Prostate gland (tissue), 2 donors: Measurements from ENCODE around the gene SLC6A12. TPM values are rescaled to one million over a fixed set of nuclear protein-coding genes. Genes with fewer than 3 reads are reported as not detected.

Experiments used
- DNase-seq: peaks from one replicate; pipeline ENCODE4 v3.0.0-alpha.2; 2019; ENCODE audit warnings: low spot score
- H3K27ac ChIP-seq, 2 donors: fragments of 200-600 bp; sonication (generic); 2 replicates each; pipeline ENCODE4 v1.5.1; 2017 to 2019
- H3K27me3 ChIP-seq: fragments of 200-600 bp; sonication (generic); replicated peaks from 2 replicates; pipeline ENCODE4 v1.5.1; 2019; ENCODE audit not compliant: insufficient read depth
- H3K36me3 ChIP-seq, 2 donors: fragments of 200-600 bp; sonication (generic); 1 replicate in 1 of 2; 2 replicates in 1 of 2; pipeline versions ENCODE4 v1.5.1 to v1.8.1; 2017 to 2019
- H3K4me1 ChIP-seq: fragments of 200-600 bp; sonication (generic); replicated peaks from 2 replicates; pipeline ENCODE4 v1.5.1; 2019
- H3K4me3 ChIP-seq, 2 donors: fragments of 200-600 bp; sonication (generic); 2 replicates each; pipeline ENCODE4 v1.5.1; 2017 to 2019
- H3K9me3 ChIP-seq: fragments of 200-600 bp; sonication (generic); 2 replicates; pipeline ENCODE4 v1.5.1; 2017
- POLR2A ChIP-seq: fragments of 450-650 bp; IDR thresholded peaks from one replicate; pipeline ENCODE4 v1.6.1; 2016; ENCODE audit warnings: antibody characterized with exemption, mild to moderate bottlenecking
- POLR2AphosphoS5 ChIP-seq: sonication (generic); formaldehyde crosslinking; IDR thresholded peaks from one replicate; pipeline ENCODE4 v1.6.1; 2017; ENCODE audit warnings: antibody characterized with exemption
- WGBS: methylation state at CpG from one replicate; pipeline ENCODE4 v1.1.5; 2018; 5-methylcytosine and 5-hydroxymethylcytosine counted together
- intact Hi-C: fragments of 100-400 bp; cut with DNase I; formaldehyde crosslinking; loops from one replicate; pipeline ENCODE4 v1.14.2; 2022
- total RNA-seq, 2 donors: library from RNA; depleted of rRNA; stranded (reverse); fragments of >200 nt; gene quantifications; one replicate each; pipeline ENCODE4 v1.1.0, GENCODE V29; 2016
- TF ChIP-seq, protein P1 (sequence below), 4 experiments: fragments of 200-600 bp in 2 of 4; fragments of 450-650 bp in 2 of 4; sonication (generic) in 2 of 4; IDR thresholded peaks; 1 replicate in 3 of 4; 2 replicates in 1 of 4; pipeline ENCODE4 v1.5.1; 2016 to 2019; ENCODE audit warnings: antibody characterized with exemption in 4 of 4, mild to moderate bottlenecking in 2 of 4, moderate library complexity in 2 of 4

The SLC6A12 gene
- total RNA-seq, 2 donors from 2014 or later = 1.0 to 1.9 TPM

GRCh38 chr12:147242-147641, 66.7 kb downstream of the SLC6A12 start:
- H3K27ac ChIP-seq = no peak overlapping the region
- intact Hi-C loops = no loop called here
- WGBS = 98% methylated on average over 9 of the region's 9 CpGs

GRCh38 chr12:145369-145960, 68.5 kb downstream of the SLC6A12 start:
- Histone ChIP-seq H3K36me3 (no peaks in the 10 kb centered on the region), H3K9me3 (no peaks in the 10 kb centered on the region), H3K4me1 (no peaks in the 10 kb centered on the region), H3K4me3 (no peak overlapping the region), H3K27me3 (no peaks in the 10 kb centered on the region), H3K27ac (no peak overlapping the region)
- intact Hi-C loops = no loop called here
- WGBS = 74% methylated on average over 14 of the region's 14 CpGs
- DNase-seq = no peak
- no peak for TF ChIP-seq POLR2A

More at GRCh38 chr12:147242-147641, 66.7 kb downstream of the SLC6A12 start:
- TF ChIP-seq, protein P1, sequence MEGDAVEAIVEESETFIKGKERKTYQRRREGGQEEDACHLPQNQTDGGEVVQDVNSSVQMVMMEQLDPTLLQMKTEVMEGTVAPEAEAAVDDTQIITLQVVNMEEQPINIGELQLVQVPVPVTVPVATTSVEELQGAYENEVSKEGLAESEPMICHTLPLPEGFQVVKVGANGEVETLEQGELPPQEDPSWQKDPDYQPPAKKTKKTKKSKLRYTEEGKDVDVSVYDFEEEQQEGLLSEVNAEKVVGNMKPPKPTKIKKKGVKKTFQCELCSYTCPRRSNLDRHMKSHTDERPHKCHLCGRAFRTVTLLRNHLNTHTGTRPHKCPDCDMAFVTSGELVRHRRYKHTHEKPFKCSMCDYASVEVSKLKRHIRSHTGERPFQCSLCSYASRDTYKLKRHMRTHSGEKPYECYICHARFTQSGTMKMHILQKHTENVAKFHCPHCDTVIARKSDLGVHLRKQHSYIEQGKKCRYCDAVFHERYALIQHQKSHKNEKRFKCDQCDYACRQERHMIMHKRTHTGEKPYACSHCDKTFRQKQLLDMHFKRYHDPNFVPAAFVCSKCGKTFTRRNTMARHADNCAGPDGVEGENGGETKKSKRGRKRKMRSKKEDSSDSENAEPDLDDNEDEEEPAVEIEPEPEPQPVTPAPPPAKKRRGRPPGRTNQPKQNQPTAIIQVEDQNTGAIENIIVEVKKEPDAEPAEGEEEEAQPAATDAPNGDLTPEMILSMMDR (IDR thresholded peaks at IDR 0.05) = no peak
- TF ChIP-seq POLR2AphosphoS5 (no peak), POLR2A (no peak)
- Histone ChIP-seq H3K4me3 (no peak overlapping the region), H3K4me1 (no peaks in the 10 kb centered on the region), H3K9me3 (no peaks in the 10 kb centered on the region), H3K36me3 (no peaks in the 10 kb centered on the region), H3K27me3 (no peaks in the 10 kb centered on the region)
- no peak for DNase-seq

DNA sequence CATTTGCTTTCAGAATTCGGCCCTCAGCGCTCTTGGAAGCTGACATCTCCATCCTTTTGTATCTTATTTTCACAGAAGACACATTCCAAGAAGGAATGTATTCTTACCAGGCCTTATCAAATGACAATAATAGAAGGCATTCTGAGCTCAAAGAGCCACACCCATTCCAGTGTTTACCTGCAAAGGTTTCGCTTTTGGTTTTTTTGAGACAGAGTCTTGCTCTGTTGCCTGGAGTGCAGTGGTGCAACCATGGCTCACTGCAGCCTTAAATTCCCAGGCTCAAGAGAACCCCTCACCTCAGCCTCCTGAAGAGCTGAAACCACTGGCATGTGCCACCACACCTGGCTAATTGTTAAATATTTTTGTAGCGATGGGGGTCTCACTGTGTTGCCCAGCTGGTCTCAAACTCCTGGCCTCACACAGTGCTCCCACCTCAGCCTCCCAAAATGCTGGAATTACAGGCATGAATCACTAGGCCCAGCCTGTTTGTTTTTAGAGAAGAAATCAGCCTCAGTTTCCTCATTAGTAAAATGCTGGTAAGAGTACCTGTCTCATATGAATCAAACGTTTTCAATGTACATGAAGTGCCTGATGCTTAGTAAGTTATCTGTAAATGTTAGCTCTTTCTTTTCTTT, 69.2 kb downstream of the SLC6A12 start:
- H3K4me3 ChIP-seq = no peak overlapping the region
- WGBS = 60% methylated on average over 5 of the region's 5 CpGs
- H3K4me1 ChIP-seq = no peaks in the 10 kb centered on the region
- no peaks in the 10 kb centered on the region for H3K36me3 ChIP-seq
- intact Hi-C loops = no loop called here
- DNase-seq = no peak
- TF ChIP-seq POLR2A (no peak), POLR2AphosphoS5 (no peak)
- TF ChIP-seq, protein P1 (IDR thresholded peaks at IDR 0.05) = no peak
- no peaks in the 10 kb centered on the region for H3K9me3 ChIP-seq
- H3K27ac ChIP-seq = no peak overlapping the region
- H3K27me3 ChIP-seq = no peaks in the 10 kb centered on the region

GRCh38 chr12:143964-144649, 69.8 kb downstream of the SLC6A12 start:
- Histone ChIP-seq H3K27me3 (no peaks in the 10 kb centered on the region), H3K4me1 (no peaks in the 10 kb centered on the region), H3K4me3 (no peak overlapping the region), H3K27ac (no peak overlapping the region), H3K9me3 (no peaks in the 10 kb centered on the region), H3K36me3 (no peaks in the 10 kb centered on the region)
- intact Hi-C loops = no loop called here
- DNase-seq = no peak
- 48% methylated on average over 19 of the region's 19 CpGs for WGBS
- TF ChIP-seq, protein P1 (IDR thresholded peaks at IDR 0.05) = no peak
- no peak for TF ChIP-seq POLR2A
- no peak for TF ChIP-seq POLR2AphosphoS5

DNA sequence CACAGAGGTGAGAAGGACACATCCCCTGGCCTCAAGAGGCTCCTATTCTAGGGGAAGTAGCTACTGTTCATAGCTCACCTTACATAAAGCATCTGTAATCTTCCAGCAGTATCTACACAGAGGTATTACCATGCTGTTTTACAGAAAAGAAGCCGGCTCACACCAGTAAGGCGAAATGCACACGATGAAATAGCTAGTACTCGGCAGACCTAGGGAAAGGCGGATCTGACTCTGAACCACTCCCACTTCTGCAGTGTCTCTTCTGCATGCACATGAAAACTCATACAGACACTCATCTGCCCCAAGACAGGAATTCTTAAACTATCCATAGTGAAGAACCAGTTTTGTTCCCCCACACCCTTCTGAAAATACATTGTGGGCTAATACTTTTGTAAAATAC, 73.8 kb downstream of the SLC6A12 start:
- TF ChIP-seq, protein P1 (IDR thresholded peaks at IDR 0.05) = no peak
- no peak for TF ChIP-seq POLR2A
- TF ChIP-seq POLR2AphosphoS5 = no peak
- WGBS = 67% methylated on average over 5 of the region's 5 CpGs
- H3K27ac ChIP-seq = no peak overlapping the region
- no peaks in the 10 kb centered on the region for H3K4me1 ChIP-seq
- no peak for DNase-seq
- H3K4me3 ChIP-seq = no peak overlapping the region
- no peaks in the 10 kb centered on the region for H3K36me3 ChIP-seq
- no peaks in the 10 kb centered on the region for H3K9me3 ChIP-seq
- intact Hi-C loops = no loop called here
- H3K27me3 ChIP-seq = peaks cover 8% of the 10 kb centered on the region

Other genes starting within 250 kb of the SLC6A12 start
- gene IQSEC3, start 147.4 kb downstream of the SLC6A12 start, total RNA-seq = 1 to 10 TPM in 1 of 2 donors, under 1 TPM in 1; 0.14 to 2.6 TPM
- under 1 TPM in 1 of 2 donors, not detected in 1; 0.85 TPM for gene SLC6A13, start 48.7 kb upstream of the SLC6A12 start, total RNA-seq
- 10 to 100 TPM; 38.5 to 51.0 TPM for gene KDM5A, start 175.2 kb upstream of the SLC6A12 start, total RNA-seq
- gene CCDC77, start 187.5 kb upstream of the SLC6A12 start, total RNA-seq = 1 to 10 TPM; 7.0 to 8.9 TPM
- gene B4GALNT3, start 245.8 kb upstream of the SLC6A12 start, total RNA-seq = 10 to 100 TPM in 1 of 2 donors, 1 to 10 TPM in 1; 7.1 to 16.3 TPM